ENCODE results near the gene ABLIM1. TPM values are rescaled to one million over a fixed set of nuclear protein-coding genes. Genes with fewer than 3 reads are reported as not detected.

ABLIM1 gene
- total and polyA plus RNA-seq, 10 of the 15 experiments (the other 5 are each of a cell fraction or from before 2014, with no cell fraction given) = 14.2 to 50.5 (median 28.1) TPM

- H3K4me3 ChIP-seq = peak overlapping the region; percentile 13; the same call in 1 of the 2 replicates
- ChIA-PET CTCF (interaction anchor here (0.6 to 1.5 kb wide), 5 partner anchors 10 to 215 kb away, joined by 3 to 6 read pairs (median 3); no protein-coding TSS in a partner anchor), POLR2A (interaction anchor here (0.7 kb wide), 1 partner anchor 17 kb away, joined by 3 read pairs; no protein-coding TSS in a partner anchor), RAD21 (ENCODE audit: unreplicated experiment) (interaction anchor here (1.1 kb wide), 1 partner anchor 28 kb away, joined by 3 read pairs; no protein-coding TSS in a partner anchor), SMC1A (ENCODE audit: uncharacterized antibody, unreplicated experiment) (interaction anchor here (1.0 to 1.3 kb wide), 3 partner anchors 26 to 39 kb away, joined by 3 read pairs; no protein-coding TSS in a partner anchor)
- WGBS (ENCODE audit: insufficient coverage, insufficient replicate concordance, low lambda C conversion rate, missing lambda C conversion rate) = 31% methylated on average over 8 of the region's 8 CpGs
- H3K36me3 ChIP-seq (ENCODE audit: control insufficient read depth in 2 of 2, insufficient read depth in 2 of 2, low read length in 1 of 2) = no peaks in the 10 kb centered on the region
- H3K9me3 ChIP-seq (replicated peaks; ENCODE audit: control insufficient read depth, insufficient read depth, low read length) = no peaks in the 10 kb centered on the region
- H3K4me1 ChIP-seq (ENCODE audit: control insufficient read depth, insufficient read depth, low read length) = peaks cover 40% of the 10 kb centered on the region
- H2AFZ ChIP-seq (ENCODE audit: control insufficient read depth, low read depth, low read length) = peak overlapping the region; percentile 85
- in situ Hi-C loops (cut with MboI) = no loop called here
- H3K27ac ChIP-seq (ENCODE audit: control insufficient read depth, insufficient read depth) = peak overlapping the region; percentile 95
- peak overlapping the region; percentile 53 for H3K9ac ChIP-seq (ENCODE audit: control insufficient read depth, insufficient read depth, low read length)
- no TSS peak for BruUV-seq (replicated peaks)
- intact Hi-C loops (cut with micrococcal nuclease; ENCODE audit: unreplicated experiment) = no loop called here
- DNase-seq (ENCODE audit: low read depth, low spot score) (no peak), ATAC-seq (peak; percentile 10), FAIRE-seq (no peak)
- no peaks in the 10 kb centered on the region for H4K20me1 ChIP-seq (ENCODE audit: control insufficient read depth, insufficient read depth)
- H3K79me2 ChIP-seq (ENCODE audit: control insufficient read depth, insufficient read depth, low read length) = no peaks in the 10 kb centered on the region; the same call in 1 of the 2 replicates
- no peaks in the 10 kb centered on the region for H3K27me3 ChIP-seq (replicated peaks in 1 of 2; ENCODE audit: control insufficient read depth in 2 of 2, insufficient read depth in 2 of 2, low read length in 1 of 2)
- H3K4me2 ChIP-seq (ENCODE audit: control insufficient read depth, insufficient read depth) = peak overlapping the region; percentile 91
- TF ChIP-seq CHD1 (IDR thresholded peaks at IDR 0.05; ENCODE audit: low read depth, low read length) (no peak), BACH1 (IDR thresholded peaks at IDR 0.05; ENCODE audit: borderline replicate concordance) (peak; percentile 52; the same call in 1 of the 2 replicates), RCOR1 (conservative IDR thresholded peaks at IDR 0.05; ENCODE audit: low read depth, low read length) (no peak), SREBF2 (IDR thresholded peaks at IDR 0.05; ENCODE audit: low read length) (no peak), POLR2AphosphoS2 (IDR thresholded peaks at IDR 0.05; ENCODE audit: low read depth, low read length) (no peak), KDM1A (IDR thresholded peaks at IDR 0.05; ENCODE audit: borderline replicate concordance) (no peak), CEBPB (IDR thresholded peaks at IDR 0.05; ENCODE audit: borderline replicate concordance in 1 of 2, low read depth in 2 of 2, low read length in 2 of 2) (no peak), CUX1 (IDR thresholded peaks at IDR 0.05; ENCODE audit: insufficient replicate concordance, low read depth, low read length) (no peak), POLR2A (IDR thresholded peaks at IDR 0.05; ENCODE audit: low read depth, low read length) (peak; percentile 55), ZBTB11 (CRISPR knock-in tag; IDR thresholded peaks at IDR 0.05) (no peak), ZSCAN29 (IDR thresholded peaks at IDR 0.05) (no peak), ZNF207 (IDR thresholded peaks at IDR 0.05; ENCODE audit: borderline replicate concordance) (no peak), NR2C1 (IDR thresholded peaks at IDR 0.05) (no peak), RUNX3 (IDR thresholded peaks at IDR 0.05; ENCODE audit: low read length) (peak; percentile 89), NR2C2 (IDR thresholded peaks at IDR 0.05; ENCODE audit: borderline replicate concordance, control insufficient read depth, insufficient read length, low read depth) (no peak), NRF1 (conservative IDR thresholded peaks at IDR 0.05; ENCODE audit: low read depth, low read length) (no peak)
These were observed 158.4 kb downstream of the ABLIM1 start for GRCh38 chr10:114499630-114500190.
